HG03280 (cell line): ENCODE data around the gene KLF16.

Source experiments
- ATAC-seq: cut with Tn5 transposase; IDR thresholded peaks from one replicate; pipeline ENCODE4 v1.9.1; 2021; ENCODE audit warnings: mild to moderate bottlenecking, moderate library complexity; ENCODE audit not compliant: unreplicated experiment

KLF16 gene

DNA sequence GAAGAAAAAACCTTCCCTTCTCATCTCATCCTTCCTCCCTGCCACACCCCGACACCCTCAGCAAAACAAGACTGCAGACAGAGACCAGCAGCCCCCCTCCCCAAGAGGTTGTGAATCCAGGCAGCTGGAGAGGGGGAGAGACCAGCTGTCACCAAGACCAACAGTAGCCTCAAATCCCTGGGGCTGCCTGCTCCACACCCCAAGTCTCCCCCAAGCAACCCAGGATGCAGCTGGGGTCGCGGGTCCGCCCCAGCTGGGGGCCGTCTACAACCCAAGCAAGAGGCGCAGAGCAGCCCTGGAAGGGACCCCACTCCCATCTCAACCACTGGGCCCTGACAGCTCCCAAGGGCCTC lies 7.1 kb downstream of the KLF16 start:
- no peak for ATAC-seq

DNA sequence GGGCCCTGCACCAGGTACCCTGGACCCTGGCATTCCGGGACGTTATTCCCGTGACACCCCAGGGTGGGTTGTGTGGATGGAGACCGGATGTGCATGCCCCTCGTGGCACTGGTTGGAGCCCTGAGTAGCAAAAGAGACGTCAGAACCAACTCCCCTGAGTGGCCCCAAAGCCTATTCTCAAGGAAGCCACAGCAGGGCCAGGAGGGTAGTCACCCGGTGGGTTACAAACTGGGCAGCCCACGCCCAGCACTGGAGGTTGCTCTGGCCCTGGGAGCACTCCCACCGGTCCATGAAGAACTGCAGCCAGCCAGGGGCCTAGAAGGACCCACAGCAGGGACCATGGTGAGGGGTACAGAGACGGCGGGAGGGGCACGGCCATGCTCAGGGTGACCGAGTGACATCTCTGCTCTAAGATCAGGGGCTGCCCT lies 7.5 kb downstream of the KLF16 start:
- ATAC-seq: no peak

DNA sequence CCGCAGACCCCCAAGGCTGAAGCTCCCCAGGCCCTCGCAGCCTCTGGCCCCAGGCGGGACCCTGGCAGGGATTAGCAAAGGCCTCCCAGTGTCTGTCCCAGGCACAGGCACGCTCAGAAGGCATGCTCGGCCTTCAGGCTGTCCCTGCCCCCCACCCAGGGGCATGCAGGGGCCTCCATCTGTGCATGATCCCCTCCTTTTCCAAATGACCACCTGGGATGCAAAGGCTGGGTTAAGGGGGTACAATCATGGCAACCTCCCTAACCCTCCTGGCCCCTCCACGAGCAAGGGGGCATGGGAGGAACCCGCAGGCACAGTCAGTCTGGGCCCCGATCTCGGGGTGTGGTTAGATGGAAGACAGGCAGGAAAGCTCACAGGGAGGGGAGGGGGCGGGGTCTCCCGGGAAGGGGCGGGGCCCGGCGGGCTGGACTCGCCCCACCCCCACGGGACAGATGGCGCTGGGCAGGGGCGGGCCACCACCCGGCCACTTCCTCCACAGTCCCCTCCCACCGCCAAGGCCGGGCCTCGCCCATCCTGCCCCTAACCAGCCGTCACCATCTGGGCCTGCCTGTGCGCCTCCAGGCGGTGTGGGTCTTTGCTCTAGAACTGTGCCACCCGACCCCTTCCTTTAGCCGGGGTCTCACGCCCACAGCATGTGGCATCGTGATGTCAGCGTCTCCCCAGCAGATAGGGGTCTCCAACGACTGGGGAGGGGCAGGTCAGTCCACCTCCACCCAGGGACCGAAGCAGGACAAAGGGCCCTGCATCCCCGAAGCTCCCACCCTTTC lies 8.1 kb downstream of the KLF16 start:
- peak; percentile 52 for ATAC-seq

DNA sequence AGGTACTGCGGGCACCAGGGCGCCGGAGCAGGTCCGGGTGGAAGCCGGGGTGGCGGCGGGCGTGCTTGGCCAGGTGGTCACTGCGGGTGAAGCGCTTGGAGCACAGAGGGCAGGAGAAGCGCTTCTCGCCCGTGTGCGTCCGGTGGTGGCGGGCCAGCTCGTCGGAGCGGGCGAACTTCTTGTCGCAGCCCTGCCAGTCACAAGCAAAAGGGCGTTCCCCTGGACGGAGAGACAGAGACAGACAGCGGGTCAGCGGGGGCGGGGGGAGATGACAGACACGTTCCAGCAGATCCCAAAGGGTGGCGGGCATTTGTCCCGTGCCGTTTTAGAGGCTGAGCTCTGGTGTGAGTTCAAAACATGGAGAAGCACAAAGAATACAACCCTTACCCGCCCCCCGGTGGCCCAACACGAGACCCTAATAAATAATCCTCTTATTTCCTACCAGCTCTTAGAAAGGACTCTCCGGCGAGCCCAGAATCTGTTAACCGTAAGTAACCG lies 8.8 kb downstream of the KLF16 start:
- ATAC-seq: no peak

DNA sequence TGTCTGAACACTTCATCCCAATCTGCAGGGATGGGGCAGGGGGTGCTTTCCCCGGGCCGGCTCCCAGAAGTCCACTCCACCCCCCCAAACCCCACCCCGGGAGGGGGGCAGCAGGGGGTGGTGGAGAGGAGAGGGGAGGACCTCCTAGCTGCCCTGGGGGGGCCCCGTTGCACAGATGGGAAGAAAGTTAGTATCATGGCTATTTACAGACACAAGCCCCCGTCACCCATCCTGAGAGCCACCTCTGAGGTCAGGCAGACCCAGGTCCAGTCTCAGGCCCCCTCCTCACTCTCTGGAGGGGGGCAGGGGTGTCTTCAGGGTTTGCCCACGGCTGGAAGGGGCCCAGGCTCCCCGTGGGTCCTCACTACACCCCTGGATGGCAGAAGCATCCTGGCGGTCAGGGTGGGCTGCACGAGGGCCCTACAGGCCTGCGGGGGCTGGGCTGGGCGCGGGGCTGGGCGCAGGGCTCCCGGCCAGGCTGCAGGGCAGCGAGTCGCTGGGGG lies 9.3 kb downstream of the KLF16 start:
- no peak for ATAC-seq

DNA sequence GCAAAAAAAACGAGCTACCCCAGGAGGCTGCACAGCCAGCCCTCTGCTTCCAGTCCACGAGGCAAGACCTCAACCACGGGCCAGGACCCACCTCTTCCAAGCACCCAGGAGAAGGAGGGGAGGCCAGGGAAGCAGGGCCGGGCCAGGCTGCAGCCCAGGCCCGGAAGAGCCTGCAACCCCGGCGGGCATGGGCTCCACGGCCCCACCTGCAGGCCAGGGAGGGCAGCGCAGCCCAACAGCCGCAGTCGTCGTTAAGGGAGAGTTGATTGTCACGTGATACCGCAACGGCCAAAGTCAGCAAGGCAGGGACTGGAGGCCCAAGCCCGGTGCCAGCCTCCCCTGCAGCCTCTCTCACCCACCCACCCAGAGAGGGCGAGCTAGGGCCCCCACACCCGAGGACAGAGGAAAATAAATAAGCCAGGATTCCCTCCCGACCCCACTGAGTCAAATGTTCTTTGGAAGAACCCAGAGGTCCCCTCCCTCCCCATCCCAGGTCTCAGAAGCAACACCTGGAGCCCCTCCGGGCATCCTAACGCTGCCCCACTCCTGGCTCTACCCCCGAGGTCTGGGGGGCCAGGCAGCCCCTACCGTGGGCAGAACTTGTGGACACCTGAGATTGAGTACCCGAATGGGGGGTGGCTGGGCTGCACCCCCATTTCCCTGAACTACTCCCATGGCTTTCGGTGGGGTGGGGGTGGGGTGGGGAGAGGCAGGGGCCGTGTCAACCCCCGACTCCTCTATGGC lies 9.9 kb downstream of the KLF16 start:
- ATAC-seq: peak; percentile 33

DNA sequence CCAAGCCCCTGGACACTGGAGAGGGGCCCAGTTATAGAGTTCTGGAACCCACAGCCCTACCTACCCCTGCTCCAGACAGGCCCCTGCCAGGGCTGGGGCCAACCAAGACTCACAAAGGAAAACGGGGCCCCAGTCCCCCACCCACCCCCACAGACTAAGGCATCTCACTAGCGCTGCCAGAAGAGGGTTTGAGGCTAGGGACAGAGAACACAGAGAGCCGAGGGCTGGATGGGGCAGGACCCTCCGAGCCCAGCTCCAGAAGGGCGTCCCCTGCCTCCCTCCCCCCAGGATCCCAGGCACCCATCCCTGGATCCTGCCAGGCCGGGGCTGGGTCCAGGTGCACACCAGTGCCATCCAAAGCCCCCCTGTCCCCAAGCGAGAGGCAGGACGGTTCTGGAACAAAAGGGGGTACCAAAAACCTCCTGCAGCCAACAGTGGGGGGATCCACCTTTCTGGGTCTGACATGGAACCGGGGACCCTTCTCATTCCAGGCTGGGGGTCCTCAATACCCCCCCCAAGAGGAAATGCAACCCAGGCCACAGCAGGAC lies 10.7 kb downstream of the KLF16 start:
- ATAC-seq: no peak

DNA sequence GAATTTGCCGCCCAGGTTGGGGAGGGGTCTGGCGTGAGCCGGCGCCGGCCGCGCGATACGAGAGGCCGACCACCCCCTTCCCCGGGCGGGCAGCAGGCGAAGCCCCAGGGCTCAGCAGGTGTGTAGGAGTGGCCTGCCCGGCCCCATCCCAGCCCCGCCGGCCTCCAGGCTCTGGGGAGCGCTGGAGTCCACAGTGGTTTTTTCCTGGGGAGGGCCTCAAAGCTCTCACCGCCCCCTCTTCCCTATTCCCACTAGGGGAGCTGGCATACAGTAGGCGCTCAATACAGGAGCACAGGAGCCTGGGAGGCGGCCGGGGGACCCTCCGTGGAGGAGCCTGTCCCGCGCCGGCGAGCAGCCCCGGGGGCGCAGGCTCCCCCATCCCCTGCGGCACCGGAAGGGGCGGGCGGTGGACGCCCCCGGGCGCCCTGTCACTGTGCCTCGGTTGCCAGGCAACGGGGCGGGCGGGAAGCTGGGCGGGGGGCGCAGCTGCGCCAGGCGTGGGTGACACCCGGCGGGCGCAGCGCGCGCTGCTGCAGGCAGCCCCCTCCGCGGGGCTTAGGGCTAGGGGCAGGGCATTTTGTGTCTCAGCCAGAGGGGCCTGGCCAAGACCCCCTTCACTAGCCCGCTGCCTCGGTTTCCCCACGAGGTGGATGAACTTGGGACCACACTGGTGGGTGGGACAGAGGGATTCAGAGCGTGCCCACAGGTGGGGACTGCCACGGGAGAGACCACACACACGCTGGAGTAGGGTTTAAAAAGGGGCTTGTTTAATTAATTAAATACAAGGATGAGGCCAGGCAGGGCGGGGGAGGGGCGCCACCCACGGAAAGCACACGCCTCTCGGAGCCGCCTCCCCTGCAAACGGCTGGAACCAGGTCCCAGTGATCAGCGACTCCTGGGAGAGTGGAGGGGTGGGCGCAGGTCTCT lies 11.5 kb downstream of the KLF16 start:
- ATAC-seq: no peak

DNA sequence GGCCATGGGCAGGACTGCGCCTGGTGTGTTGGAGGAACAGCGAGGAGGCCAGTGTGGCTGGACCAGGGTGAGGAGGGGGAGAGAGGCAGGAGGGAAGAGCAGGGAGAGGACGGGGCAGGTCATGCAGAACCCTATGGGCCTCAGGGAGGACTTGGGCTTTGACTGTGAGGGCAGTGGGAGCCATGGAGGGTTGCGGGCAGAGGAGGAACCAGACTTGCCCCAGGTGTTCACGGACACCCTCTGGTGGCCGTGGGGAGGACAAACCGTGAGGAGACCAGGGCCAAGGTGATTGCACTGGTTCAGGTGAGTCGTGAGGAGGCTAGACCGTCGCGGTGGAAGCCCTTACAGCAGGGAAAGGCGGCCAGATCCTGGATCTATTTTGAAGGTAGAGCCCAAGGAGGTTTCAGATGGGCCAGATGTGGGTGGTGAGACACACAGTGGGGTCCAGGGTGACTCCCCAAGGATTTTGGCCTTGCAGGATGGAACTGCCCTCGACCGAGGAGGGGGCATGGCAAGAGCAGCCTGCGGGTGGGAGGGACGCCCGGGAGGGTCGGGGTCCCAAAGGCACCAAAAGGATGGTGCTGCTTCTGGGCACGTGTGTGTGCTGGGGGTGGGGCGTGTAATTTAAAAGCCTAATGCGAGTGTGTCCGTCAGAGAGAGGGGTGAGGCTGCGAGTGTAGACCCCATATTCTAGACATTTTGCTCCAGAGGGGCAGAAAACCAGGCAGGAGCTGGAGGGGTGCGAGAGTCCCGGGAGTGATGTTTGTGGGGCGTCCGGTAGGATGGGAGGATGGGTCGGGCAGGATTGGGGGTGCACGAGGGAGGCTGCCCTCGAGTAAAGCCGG lies 12.3 kb downstream of the KLF16 start:
- no peak for ATAC-seq

DNA sequence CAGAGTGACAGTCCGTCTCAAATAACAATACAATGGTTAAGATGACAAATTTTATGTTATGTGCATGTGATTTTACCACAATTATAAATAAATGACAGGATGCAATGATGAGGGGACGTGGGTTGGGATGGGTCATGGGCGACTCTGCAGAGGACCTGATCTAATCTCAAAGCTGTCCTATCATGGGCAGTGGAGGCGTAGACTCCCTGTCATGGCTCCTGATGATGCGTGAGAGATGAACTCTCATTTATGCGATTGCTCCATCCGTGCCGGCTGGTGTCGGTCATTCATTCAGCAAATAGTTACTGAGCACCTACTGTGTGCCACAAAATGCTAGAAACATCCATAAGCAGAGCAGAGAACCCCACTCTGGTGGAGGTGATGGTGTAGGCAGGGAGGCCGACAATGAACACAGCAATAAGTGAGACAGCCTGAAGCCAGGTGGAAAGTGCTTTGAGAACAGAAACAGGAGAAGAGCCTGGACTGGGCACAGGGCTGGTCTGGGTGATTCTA lies 13.4 kb downstream of the KLF16 start:
- no peak for ATAC-seq

DNA sequence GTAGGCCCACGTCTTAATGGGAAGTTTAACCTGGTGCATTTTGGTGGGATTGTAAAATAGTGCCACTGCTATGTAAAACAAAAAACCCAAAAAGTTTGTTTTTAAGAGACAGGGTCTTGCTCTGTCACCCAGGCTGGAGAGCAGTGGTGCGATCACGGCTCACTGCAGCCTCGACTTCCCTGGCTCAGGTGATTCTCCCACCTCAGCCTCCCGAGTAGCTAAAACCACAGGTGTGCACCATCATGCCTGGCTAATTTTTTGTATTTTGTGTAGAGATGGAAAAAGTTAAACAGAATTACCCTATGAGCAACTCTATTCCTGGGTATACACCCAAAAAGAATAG lies 14.3 kb downstream of the KLF16 start:
- ATAC-seq: no peak

DNA sequence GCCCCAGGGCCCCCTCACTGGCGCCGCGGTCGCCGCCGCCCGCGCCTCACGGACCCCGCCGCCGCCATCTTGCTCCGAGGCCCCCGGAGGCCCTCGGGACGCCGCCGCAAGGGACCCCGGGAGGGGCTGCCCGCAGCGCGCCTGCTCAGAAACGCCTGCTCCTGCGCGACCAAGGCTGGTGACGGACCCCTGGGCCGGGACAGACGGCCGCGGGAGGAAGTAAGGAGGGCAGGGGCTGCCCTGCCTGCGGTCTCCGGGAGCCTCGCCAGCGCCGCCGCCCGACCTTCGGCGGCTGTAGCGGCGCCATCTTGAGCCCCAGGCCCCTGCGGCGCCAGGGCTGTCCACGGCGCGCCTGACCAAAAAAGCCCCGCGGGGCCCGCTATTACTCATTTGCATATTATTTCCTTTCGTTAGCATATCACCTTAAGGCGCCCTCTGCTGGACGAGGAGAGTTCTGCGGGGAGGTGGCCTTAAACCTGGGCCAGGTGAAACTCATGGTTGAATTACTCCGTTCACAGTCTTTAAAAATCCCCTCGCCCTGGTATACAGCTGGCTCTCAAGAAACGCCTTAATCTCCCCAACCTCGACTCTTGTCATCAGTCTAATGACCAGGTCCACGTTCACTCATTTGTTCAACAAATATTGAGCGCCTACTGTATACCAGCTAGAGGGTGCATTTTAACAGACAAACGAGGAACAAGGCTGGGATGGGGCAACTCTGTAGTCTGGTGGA lies 14.8 kb downstream of the KLF16 start, which contains the start of gene REXO1:
REXO1 (minus strand) TSS at position 85 of the 733 bp plus-strand sequence. CDS start 125 bp downstream, outside the sequence.
- ATAC-seq: peak; percentile 69

DNA sequence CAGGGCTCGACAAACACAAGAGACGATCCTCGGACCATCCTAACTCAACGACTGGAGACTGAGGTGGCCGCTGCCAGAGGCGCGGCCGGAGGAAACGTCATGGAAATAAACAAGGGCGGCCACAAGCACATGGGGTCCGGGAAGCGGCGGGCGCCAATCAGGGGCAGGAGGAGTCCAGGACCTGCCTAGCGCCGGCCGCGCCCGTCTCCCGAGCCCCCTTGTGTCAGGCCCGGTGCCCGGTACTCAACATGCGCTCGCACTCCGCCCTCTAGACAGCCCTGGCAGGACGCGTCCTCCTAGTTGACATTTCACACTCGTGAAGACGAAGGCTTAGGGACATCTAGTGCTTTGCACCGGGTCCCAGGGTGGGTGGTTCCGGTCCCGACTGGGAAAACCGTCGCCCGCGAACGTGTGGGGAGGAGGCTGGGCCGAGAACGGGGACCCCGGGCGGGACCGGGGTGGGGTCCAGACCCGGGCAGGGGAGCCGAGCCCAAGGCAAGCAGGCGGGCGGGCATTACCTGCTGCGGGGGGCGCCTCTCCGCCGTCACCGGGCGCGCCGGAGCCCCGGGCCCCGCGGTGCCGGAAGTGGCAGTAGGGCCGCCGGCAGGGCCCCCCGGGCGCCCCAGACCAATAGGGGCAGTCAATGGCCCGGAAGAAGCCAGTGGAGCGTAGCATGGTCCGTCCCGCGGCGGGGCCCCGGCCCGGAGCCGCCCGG lies 15.5 kb downstream of the KLF16 start:
- ATAC-seq: peak; percentile 31

DNA sequence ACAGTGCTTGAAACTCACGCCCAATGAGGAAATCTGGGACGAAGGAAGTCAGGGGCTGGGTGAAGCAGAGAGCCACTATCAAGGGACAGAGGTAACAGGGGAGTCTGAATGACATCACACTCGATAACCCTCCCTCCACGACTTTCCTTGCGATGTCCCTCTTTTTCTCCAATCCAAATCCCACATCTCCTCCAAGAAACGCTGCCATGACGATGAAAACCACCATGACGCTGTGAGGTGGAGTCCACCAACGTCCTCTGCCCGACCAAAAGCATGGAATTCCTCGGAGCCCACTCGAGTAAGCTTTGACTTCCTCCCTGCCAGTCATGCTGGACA lies 16.1 kb downstream of the KLF16 start:
- no peak for ATAC-seq

DNA sequence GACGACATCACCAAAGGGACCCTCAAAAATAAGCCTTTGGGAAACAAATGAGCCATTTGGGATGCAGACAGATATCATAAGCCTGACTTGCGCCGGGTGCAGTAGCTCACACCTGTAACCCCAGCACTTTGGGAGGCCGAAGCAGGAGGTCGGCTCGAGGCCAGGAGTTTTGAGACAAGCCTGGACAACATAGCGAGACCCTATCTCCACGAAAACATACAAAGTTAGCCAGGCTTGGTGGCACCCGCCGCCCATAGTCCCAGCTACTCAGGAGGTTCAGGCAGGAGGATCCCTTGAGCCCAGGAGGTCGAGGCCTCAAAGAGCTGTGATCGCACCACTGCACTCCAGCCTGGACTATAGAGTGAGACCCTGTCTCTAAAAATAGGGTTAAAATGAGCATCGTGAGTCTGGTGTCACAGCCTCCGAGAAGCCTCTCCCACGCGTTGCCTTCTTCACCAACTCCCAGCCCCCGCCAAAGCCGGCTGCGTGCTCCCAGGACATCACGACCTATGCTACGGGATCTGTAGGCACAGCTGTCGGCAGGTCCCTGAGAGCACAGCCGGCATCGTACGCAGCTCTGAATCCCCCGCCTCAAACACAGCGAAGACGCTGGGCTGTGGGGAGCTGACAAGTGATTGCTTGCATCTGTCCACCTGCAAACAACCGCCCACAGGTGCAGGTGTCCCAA lies 16.7 kb downstream of the KLF16 start:
- ATAC-seq: no peak

DNA sequence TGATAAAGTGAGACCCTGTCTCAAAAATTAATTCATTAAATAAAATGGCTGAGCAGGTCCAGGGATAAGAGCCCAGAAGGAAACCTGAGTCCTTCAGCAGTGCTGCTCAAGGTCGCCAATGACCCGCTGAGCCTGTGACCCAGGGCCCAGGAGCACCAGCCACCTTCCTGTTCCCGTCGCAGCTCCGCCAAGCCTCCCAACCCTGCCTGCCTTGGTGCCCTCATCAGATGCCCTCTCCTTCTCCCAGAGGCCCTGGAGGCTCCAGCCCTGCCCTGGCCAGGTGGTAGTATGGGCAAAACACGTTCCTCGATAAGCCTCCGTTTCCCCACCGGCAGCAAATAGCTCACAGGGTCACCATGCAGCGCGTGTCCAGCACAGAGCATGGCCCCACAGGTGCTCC lies 17.7 kb downstream of the KLF16 start:
- ATAC-seq: no peak

DNA sequence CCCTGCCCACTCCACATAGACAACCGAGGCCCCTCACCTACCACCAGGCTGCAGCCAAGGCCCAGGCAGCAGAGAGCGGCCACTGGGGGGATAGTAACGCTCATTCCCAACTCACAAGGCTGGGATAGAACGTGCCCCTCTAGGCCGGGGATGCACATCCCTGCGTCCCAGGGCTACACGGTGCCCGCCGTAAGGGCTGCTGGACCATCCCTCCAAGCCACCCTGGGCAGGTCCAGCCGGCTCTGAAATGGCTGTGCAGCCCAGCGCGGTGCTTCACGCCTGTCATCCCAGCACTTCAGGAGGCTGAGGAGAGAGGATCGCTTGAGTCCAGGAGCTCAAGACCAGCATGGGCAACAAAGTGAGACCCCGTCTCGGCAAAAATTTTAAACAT lies 18.3 kb downstream of the KLF16 start:
- no peak for ATAC-seq
